ENCODE measurements around the gene RPN2. TPM values are rescaled to one million over a fixed set of nuclear protein-coding genes. Genes with fewer than 3 reads are reported as not detected.

Gene RPN2
- total RNA-seq, 6 experiments from 2014 or later = 91.7 to 188 (median 148) TPM

GRCh38 chr20:37236462-37236861 lies 57.3 kb downstream of the RPN2 start:
- no peak overlapping the region for H3K4me3 ChIP-seq
- peaks cover 15 to 97% (median 51%) of the 10 kb centered on the region in 4 donors for H3K36me3 ChIP-seq
- DNase-seq (no peak), ATAC-seq (no peak)
- TF ChIP-seq CTCF (IDR thresholded peaks at IDR 0.05) (no peak), POLR2A (IDR thresholded peaks at IDR 0.05) (no peak)
- no peaks in the 10 kb centered on the region for H3K4me1 ChIP-seq
- 92% methylated on average over 2 of the region's 4 CpGs for WGBS (ENCODE audit: insufficient coverage, low coverage, low lambda C conversion rate, missing lambda C conversion rate)
- H3K9me3 ChIP-seq = no peaks in the 10 kb centered on the region
- no peaks in the 10 kb centered on the region for H3K27me3 ChIP-seq
- H3K27ac ChIP-seq = no peak overlapping the region
- intact Hi-C loops (cut with DNase I) = no loop called here

GRCh38 chr20:37237656-37238055 lies 58.5 kb downstream of the RPN2 start:
- H3K27me3 ChIP-seq = no peaks in the 10 kb centered on the region
- 98% methylated on average over 5 of the region's 5 CpGs for WGBS (ENCODE audit: insufficient coverage, low coverage, low lambda C conversion rate, missing lambda C conversion rate)
- TF ChIP-seq POLR2A (IDR thresholded peaks at IDR 0.05) = no peak
- TF ChIP-seq CTCF (IDR thresholded peaks at IDR 0.05) = no peak
- H3K4me3 ChIP-seq = no peak overlapping the region
- H3K4me1 ChIP-seq = peaks cover 0 to 4% (median 0%) of the 10 kb centered on the region in 4 donors
- no peak for ATAC-seq
- no peaks in the 10 kb centered on the region for H3K9me3 ChIP-seq
- peak in 1 of 3 donors; percentile 28 for DNase-seq
- intact Hi-C loops (cut with DNase I) = no loop called here
- H3K27ac ChIP-seq = no peak overlapping the region
- peaks cover 15 to 92% (median 48%) of the 10 kb centered on the region in 4 donors for H3K36me3 ChIP-seq

- no peak overlapping the region for H3K4me3 ChIP-seq
- H3K36me3 ChIP-seq = peaks cover 15 to 87% (median 43%) of the 10 kb centered on the region in 4 donors
- TF ChIP-seq POLR2A (IDR thresholded peaks at IDR 0.05) = no peak
- no peak for TF ChIP-seq CTCF (IDR thresholded peaks at IDR 0.05)
- DNase-seq (no peak), ATAC-seq (no peak)
- WGBS (ENCODE audit: insufficient coverage, low coverage, low lambda C conversion rate, missing lambda C conversion rate) = 83% methylated on average over 3 of the region's 6 CpGs
- H3K27me3 ChIP-seq = no peaks in the 10 kb centered on the region
- H3K4me1 ChIP-seq = peaks cover 0 to 11% (median 4%) of the 10 kb centered on the region in 4 donors
- no peak overlapping the region for H3K27ac ChIP-seq
- no peaks in the 10 kb centered on the region for H3K9me3 ChIP-seq
- intact Hi-C loops (cut with DNase I) = no loop called here
Observed at GRCh38 chr20:37238426-37238825, 59.3 kb downstream of the RPN2 start.

DNA sequence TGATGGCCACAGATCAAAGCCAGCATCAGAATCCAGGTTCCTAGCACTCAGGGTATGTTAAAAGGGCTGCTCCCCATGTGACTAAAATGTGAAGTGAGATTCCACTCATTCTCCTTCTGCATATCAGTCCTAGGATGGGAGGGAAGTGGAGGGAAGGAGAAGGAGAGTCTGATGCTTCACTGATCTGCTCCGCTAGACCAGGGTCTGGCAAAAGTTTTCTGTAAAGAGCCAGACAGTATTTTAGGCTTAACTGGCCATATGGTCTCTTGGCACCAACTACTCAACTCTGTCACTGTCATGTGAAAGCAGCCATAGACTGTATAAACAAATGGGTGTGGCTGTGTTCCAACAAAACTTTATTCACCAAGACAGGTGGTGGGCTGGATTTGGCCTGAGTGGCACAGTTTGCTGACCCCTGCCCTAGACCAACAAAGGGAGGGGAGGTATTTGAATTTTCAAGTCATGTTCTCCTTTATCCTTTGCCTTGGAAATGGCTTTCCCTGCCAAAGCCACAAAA lies 59.9 kb downstream of the RPN2 start:
- 43% methylated on average over 1 of the region's 1 CpG for WGBS (ENCODE audit: insufficient coverage, low coverage, low lambda C conversion rate, missing lambda C conversion rate)
- DNase-seq = no peak
- no peak overlapping the region for H3K4me3 ChIP-seq
- TF ChIP-seq CTCF (IDR thresholded peaks at IDR 0.05) (no peak), POLR2A (IDR thresholded peaks at IDR 0.05) (no peak)
- intact Hi-C loops (cut with DNase I) = no loop called here
- no peaks in the 10 kb centered on the region for H3K27me3 ChIP-seq
- H3K4me1 ChIP-seq = peaks cover 0 to 16% (median 4%) of the 10 kb centered on the region in 4 donors
- H3K36me3 ChIP-seq = peaks cover 15 to 81% (median 40%) of the 10 kb centered on the region in 4 donors
- H3K27ac ChIP-seq = no peak overlapping the region
- no peak for ATAC-seq
- H3K9me3 ChIP-seq = no peaks in the 10 kb centered on the region

Measured in right lobe of liver (tissue), 6 donors.